Hepatic stellate cell (primary cell): Measurements from ENCODE around the gene AFAP1.
A peak's percentile ranks its signal among the peaks of the same experiment; 100 is the strongest.

Experiments used
- DNase-seq: peaks from one replicate; pipeline ENCODE4 v3.0.0; 2011; ENCODE audit warnings: low spot score

The AFAP1 gene

GRCh38 chr4:7819446-7819845 lies 120.2 kb downstream of the AFAP1 start:
- no peak for DNase-seq

GRCh38 chr4:7818399-7818911 lies 121.2 kb downstream of the AFAP1 start:
- DNase-seq = no peak

GRCh38 chr4:7817877-7818398 lies 121.7 kb downstream of the AFAP1 start:
- DNase-seq = no peak

GRCh38 chr4:7816771-7817170 lies 122.9 kb downstream of the AFAP1 start:
- no peak for DNase-seq

- DNase-seq = no peak
These were observed 123.7 kb downstream of the AFAP1 start for GRCh38 chr4:7815981-7816380.

- peak; percentile 54 for DNase-seq
These were observed 124.1 kb downstream of the AFAP1 start for GRCh38 chr4:7815562-7815961.

- no peak for DNase-seq
These were observed 125.2 kb downstream of the AFAP1 start for GRCh38 chr4:7814451-7814850.

DNA sequence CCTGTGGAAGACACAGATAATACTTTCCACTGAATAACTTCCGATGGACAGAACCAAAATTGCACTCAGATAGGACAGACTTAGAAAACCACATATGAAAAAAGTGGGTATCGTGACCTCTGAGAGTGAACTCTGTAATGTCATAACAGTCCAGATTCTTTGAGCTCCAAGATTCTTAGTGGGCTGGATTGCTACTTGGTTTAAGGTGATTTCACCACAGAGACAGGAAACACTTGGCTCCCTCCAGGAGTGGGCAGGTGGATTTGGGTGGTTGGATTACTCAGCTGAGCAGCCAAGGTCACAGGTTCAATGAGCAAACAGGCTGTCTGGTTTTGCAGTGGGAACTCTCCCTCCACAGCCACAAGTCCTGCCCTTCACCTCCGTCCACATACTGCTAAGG lies 126.0 kb downstream of the AFAP1 start:
- DNase-seq = no peak

GRCh38 chr4:7812921-7813320 lies 126.7 kb downstream of the AFAP1 start:
- DNase-seq = no peak

GRCh38 chr4:7812231-7812857 lies 127.3 kb downstream of the AFAP1 start:
- DNase-seq = no peak

GRCh38 chr4:7811536-7812191 lies 128.0 kb downstream of the AFAP1 start:
- peak; percentile 56 for DNase-seq

DNA sequence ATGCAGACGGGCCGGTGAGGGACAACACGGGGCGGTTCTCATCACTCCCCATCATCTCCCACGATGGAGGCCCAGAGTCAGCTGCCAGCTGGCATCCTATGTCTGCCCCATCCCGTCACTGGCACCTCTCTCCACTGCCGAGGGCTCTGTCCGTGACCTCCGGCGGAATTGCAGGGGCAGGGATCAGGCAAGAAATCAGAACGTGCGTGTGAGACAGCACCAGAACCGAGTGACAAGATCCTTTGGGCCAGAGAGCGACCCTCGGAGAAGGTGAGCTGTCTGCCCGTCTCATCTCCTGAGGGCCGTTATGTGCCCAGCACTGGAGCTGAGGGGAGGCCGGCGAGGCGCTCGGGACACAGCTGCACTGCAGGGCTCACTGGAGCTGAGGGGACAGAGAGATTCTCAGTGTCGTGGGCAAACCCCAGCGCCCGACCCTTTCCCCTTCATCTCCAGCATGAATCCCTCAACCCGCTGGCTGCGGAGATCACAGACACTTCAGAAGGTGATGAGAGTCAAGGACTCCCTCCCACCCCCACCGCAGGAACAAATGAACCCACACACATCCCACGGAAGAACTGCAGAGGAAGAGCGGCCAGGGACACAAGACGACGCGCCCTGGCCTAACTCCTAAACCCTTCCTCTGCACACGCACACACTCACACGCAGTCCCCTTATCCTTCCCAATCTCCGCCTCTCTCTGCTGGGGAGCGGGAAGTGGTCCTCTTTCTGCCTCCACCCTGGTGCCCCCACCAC lies 128.7 kb downstream of the AFAP1 start:
- DNase-seq = no peak

DNA sequence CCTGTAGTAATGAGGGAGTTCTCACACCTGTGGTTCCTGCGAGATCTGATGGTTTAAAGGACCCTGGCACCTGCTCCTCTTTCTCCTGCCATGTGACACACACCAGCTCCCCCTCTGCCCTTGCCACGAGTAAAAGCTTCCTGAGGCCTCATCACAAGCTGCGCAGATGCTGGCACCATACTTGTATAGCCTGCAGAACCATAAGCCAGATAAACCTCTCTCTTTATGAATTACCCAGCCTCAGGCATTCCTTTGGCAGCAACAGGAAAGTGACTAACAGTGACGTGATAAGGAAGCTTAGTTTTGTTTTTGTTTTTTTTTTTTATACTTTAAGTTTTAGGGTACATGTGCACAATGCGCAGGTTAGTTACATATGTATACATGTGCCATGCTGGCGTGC lies 130.9 kb downstream of the AFAP1 start:
- no peak for DNase-seq

DNA sequence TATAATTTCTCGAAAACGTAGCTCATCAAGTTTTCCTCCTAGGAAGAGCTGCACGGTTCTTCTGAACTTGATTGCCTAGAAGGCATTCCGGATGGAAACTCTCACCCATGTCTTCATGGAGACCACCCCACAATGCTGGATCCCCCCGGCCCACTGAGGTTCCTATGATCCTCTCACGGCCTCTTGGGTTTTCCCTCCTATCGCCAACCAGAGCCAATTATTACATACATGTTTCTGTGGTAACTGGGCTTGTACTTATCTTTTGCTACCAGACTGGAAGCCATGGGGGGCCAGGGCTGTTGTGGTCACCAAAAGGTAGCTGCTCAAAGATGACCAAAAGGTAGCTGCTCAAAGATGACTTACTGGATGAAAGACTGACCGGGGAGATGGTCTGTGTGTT lies 131.5 kb downstream of the AFAP1 start:
- DNase-seq = no peak

DNA sequence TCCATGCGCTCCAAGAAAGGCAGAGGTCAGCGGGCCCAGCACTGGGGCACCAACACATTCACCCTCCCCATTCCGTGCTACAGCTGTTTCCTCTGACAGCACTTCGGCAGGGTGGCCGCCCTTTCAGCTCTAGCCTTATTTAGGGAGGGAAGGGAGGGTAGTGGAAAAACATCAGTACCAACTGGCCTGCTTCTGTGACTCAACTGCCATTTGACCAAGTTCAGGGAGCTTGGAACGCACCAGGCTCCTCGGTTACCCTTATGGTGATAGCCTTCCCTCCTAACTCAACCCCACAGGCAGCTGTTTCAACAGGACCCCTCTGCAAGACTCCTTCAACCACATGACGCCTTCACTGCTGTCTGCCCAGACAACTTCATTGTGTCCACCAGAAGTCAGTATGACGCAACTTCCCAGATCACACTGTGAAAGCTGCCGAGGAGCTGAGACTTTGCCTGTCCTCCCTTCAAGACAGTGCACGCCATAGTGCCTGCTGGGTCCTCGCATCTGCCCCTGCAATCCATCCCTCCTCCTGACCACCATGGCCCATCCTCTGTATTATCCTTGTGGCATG lies 132.2 kb downstream of the AFAP1 start:
- no peak for DNase-seq

DNA sequence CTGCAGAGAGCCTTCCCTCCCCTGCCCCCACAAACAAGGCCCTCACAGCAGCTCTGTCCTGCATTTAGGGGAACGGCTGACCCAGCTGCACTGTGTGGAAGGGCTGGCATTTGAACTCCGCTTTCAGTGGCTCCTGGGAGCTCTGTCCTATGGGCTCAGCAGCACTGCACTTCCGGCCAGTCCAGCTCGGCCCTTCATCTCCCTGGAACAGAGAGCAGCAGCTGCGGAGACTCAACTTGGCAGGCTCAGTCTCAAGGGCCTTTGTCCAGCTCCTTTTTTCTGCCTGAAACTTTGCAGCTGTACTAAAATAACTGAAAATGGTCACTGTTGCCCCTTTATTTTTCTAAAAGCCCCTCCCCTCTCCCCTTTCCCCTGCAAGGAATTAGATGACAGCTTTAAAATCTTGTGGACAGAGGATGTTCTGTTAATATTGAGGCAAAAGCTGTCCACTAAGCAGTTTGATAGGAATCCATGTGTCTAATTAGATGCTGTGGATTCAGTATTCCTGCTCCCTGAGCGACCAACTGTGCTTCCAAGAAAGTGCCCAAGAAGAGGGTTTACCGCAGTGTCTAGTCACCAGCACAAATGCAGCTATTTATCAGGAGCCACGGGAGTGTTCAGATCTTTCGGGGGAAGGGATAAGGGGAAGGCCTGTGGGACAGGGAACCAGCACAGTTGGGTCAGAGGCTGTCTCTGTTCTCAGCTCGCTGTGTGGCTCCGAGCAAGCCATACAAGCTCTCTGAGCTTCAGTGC lies 133.1 kb downstream of the AFAP1 start:
- peak; percentile 61 for DNase-seq

- peak; percentile 62 for DNase-seq
These were observed 133.9 kb downstream of the AFAP1 start for GRCh38 chr4:7805533-7806337.

DNA sequence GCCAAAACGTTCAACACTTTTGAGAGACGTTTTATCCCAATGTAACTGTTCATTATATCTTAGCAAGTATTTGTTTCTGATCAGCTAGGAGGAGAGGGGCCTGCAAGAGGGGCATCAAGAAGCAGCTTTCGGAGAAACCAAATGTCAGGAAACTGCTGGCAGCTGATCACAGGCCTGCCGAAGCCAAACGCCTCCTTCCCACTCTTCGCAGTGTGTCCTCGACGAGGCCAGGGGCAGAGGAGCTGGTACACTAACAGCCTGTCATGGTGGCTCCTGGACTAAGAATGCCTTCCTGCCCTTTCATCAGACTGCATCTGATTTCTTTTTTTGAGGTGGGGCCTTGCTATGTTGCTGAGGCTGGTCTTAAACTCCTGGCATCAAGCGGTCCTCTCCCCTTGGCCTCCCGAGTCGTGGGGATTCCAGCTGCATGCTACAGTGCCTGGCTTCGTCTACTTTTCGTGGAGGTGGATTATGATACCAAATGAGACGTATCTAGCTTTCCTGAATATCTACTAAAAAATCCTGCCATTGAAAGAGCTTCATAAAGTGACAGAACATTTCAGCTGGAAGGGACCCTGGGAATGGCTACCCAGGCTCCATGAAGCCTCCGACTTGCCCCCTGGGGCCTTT lies 134.8 kb downstream of the AFAP1 start:
- DNase-seq = no peak

GRCh38 chr4:7803992-7804755 lies 135.5 kb downstream of the AFAP1 start:
- DNase-seq = peak; percentile 80

- no peak for DNase-seq
These were observed 136.3 kb downstream of the AFAP1 start for GRCh38 chr4:7803371-7803770.
